GM19043 (cell line): ENCODE measurements around the gene SLC25A6.
"Not testable (repeated sequence)": the region's sequence is repeated elsewhere in the genome, so short reads cannot be mapped to it uniquely, and the experiment has no call there.

Experiments used
- ATAC-seq: cut with Tn5 transposase; IDR thresholded peaks from one replicate; pipeline ENCODE4 v1.9.1; 2021; ENCODE audit warnings: low read depth; ENCODE audit not compliant: unreplicated experiment

The SLC25A6 gene

DNA sequence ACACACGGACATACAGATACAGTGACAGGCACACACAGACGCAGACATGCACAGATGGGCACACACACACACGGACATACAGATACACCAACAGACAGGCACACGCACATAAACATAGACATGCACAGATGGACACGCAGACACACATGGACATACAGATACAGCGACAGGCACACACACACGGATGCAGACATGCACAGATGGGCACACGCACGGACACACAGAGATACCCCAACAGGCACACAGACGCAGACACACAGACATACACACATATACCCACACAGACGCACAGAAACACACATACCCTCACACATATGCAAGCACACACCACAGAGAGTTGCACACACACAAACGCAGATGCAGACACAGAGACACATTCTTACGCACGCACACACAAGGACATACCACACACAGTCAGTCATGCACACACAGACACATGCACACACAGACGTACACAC lies 24.4 kb upstream of the SLC25A6 start:
- no peak for ATAC-seq

GRCh38 chrX:1412551-1413161 lies 20.7 kb upstream of the SLC25A6 start:
- no peak for ATAC-seq

- no peak for ATAC-seq
Observed at GRCh38 chrX:1411326-1411725, 19.4 kb upstream of the SLC25A6 start.

- no peak for ATAC-seq
Observed at GRCh38 chrX:1407035-1407434, 15.1 kb upstream of the SLC25A6 start.

DNA sequence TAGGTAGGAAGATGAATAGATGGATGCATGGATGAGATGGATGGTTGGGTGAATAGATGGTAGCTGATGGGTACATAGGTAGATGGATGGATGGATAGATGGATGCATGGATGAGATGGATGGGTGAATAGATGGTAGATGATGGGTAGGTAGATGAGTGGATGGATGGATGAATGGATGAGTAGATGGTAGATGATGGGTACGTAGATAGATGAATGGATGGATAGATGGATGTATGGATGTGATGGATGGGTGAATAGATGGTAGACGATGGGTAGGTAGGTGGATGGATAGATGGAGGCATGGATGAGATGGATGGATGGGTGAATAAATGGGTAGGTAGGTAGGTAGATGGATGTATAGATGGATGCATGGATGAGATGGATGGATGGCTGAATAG lies 13.9 kb upstream of the SLC25A6 start:
- not testable (repeated sequence) for ATAC-seq

- ATAC-seq, result not testable (repeated sequence)
Observed at GRCh38 chrX:1403867-1404266, 12.0 kb upstream of the SLC25A6 start.

DNA sequence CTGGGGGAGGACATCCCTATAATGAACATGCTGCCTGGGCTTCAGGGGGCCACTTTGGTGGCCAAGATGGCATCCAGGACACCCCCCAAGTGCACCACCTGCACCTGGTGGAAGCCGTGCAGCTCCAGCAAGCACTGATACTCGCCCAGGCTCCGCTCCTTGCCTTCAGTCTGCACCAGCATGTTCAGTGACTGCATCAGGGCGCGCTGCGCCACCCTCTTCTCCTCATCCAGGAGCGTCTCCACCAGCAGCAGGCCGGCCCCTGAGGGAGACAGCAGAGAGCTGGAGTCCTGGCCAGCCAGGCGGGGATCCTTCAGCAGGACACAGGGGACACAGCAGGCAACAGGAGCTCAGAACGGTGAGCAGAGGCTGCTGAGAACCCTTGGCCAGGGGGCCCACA lies 11.3 kb upstream of the SLC25A6 start:
- no peak for ATAC-seq

DNA sequence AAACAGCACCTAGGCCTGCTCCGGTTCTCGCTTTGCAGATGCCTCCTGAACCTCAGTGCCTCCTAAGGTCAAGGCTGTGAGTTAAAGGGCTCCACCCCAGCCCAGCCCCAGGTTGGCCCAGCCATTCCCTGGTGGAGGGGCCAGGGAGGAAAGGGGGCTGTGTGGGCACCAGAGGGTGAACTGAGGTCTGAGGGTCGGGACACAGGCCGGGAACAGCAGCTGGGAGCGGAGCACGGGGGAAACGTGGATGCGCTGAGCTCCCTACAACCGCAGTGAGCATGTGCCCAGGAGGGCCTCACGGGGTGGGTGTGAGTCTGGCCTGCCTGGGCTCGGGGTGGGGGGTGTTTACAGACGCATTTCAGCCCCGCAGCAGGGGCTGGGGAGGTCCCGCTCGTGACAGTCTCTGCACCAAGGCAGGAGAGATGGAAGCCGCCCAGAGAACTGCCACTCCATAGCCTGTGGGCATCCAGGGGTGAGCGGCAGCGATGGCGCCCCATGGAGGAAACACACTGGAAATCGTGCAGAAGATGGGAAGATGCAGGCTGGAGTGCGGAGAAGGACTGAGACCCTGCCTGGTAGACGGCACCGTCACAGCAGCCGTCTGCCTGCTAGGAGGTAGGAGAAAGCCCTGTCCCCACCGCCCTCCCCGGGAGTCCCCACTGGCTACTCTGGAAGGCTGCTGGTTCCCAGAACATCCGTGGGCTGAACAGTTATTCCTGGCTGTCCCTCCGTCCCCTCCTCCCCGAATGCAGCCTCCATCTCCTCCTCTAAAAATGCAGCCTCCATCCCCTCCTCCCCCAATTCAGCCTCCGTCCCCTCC lies 9.9 kb upstream of the SLC25A6 start:
- no peak for ATAC-seq

GRCh38 chrX:1400742-1401471 lies 9.0 kb upstream of the SLC25A6 start:
- no peak for ATAC-seq

- no peak for ATAC-seq
Observed at GRCh38 chrX:1400049-1400448, 8.1 kb upstream of the SLC25A6 start.

GRCh38 chrX:1398431-1399340 lies 6.8 kb upstream of the SLC25A6 start:
- ATAC-seq, result no peak

DNA sequence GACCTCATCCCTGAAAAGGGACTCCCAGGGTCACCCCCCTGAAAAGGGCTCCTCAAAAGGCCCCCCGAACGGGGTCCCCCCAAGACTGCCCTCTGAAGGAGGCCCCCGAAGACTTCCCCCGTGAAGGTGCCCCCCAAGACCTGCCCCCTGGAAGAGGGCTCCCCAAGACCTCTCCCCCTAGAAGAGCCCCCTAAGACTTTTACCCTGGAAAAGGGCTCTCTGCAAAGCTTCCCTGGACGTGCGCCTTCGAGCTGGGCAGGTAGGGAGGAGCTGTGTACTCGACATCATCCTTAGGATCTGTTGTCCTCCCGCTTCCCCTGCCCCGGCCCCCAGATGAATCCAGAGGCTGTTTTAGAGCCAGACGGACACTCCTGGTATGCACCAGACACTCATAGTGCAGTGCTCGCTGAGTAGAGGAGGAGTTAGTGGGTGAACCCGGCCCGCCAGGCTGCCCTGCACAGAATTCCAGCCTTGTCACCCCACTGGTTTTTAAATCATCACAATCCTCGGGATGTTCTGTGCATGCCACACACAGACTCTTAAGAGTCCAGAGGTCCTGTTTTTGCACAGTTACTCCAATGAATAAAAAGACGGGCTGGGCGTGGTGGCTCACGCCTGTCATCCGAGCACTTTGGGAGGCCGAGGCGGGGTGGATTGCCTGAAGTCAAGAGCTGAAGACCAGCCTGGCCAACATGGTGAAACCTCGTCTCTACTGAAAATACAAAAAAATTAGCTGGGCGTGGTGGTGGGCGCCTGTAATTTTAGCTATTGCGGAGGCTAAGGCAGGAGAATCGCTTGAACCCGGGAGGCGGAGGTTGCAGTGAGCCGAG lies 5.7 kb upstream of the SLC25A6 start:
- no peak for ATAC-seq

GRCh38 chrX:1397001-1397400 lies 5.1 kb upstream of the SLC25A6 start:
- no peak for ATAC-seq

DNA sequence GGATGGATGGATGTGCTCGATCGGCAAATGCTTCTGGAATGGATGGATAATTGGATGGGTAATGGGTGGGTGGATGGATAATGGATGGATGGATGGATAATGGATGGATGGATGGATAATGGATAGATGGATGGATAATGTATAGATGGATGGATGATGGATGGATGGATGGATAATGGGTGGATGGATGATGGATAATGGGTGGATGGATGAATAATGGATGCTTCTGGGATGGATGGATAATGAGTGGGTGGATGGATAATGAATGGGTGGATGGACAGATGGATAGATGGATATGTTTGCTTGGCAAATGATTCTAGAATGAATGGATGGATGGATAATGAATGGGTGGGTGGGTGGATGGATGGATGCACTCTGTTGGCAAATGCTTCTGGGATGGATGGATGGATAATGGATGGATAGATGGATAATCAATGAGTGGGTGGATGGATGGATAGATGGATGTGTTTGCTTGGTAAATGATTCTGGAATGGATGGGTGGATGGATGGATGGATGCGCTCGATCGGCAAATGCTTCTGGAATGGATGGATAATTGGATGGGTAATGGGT lies 3.8 kb upstream of the SLC25A6 start:
- no peak for ATAC-seq

DNA sequence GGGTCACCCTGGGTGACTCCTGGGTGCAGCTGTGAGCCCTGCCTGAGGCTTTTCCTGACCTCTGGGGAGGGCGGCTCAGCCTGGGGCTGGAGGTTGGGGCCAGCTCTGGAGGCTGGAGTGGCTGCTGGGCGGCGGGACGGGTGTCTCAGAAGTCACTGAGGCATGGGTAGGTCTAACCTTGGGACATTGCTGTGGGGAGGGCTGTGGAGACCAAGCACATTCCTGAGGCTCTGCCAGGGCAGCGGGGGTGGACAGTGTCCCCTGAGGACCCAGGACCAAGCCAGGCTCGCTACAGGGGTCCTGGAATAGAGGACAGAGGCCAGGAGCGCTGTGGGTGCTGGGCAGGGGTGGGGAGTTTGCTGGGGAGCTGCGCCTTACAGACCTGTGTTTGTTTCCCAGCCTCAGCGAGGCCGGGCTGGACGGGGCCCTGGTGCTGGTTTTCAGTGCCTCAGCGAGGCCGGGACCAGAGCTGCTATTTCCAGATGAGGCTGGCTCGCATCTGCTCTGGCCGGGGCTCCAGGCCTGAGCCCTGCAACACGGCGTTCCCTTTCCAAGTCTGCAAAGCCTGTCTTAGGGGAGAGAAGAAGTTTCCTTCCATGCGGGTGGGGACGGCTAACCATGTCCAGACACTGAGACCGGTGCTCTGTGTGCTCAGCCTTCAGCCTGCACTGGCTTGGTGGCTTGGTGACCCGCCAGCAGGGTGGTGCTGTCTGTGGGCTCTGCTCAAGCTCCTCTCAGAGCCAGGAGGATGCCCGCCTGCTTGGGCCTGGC lies 3.0 kb upstream of the SLC25A6 start:
- no peak for ATAC-seq

DNA sequence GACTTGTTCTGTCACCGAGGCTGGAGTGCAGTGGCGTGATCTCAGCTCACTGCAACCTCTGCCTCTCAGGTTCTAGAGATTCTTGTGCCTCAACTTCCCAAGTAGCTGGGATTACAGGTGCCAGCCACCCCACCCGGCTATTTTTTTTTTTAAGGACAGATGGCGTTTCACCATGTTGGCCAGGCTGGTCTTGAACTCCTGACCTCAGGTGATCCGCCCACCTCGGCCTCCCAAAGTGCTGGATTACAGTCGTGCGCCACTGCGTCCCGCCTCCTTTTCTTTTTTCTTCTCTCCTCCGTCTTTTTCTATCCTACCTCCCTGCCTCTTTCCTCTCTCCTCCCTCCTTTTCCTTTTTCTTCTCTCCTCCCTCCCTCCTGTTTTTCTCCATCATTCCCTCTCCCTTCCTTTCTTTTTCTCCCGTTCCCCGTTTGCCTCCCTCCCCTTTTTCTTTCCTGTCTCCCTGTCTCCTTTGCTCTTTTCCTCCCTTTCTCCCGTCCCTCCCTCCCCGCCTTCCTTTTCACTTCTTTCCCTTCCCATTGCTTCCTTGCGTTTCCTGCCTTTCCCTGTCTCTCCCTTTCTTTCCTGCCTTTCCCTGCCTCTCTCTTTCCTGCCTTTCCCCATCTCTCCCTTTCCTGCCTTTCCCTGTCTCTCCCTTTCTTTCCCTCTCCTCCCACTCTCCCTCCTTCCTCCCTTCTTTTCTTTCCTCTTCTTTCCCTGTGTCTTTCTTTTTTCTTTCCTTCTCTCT lies 2.1 kb upstream of the SLC25A6 start:
- no peak for ATAC-seq

DNA sequence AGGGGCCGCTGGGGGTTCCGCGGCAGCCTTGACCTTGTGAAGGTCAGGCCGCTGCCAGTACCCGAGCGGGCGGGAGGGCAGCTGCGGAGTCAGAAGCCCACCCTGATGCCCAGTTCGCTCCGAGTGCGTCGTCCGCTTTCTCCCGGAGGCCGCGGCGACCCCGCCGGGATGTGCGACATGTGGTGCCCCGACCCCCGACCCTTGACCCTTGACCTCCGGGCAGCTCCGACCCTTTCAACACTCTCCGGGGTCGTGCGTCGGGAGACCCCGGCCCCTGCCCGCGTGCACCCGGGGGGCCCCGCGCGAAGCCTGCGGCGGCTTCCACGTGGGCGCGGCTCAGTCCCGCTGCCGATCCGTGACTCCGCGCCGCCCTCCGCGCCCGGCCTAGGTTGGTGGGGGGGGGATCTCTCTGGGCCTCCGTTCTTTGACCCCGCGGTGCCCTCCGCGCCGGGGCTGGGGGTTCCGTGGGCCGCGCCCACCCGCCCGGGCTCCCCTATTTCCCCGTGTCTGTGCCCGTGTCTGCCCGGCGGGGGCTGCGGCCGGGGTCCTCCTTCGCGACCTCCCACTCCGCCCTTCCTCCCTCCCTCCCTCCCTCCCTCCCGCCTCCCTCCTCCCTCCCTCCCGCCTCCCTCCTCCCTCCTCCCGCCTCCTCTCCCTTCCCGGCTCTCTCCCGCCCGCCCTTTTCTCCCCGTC lies 609 bp upstream of the SLC25A6 start:
- ATAC-seq, result peak; percentile 21
